Fibroblast of the aortic adventitia (primary cell): ENCODE data around the gene TSC2. TPM values are rescaled to one million over a fixed set of nuclear protein-coding genes. Genes with fewer than 3 reads are reported as not detected.

Source experiments
- DNase-seq: peaks from one replicate; pipeline ENCODE4 v3.0.0-alpha.2; 2010; ENCODE audit warnings: low read depth
- H3K4me3 ChIP-seq: 2 replicates; pipeline ENCODE4 v1.5.1; 2011; ENCODE audit warnings: low read depth, mild to moderate bottlenecking, control low read depth, low read length, moderate library complexity
- total RNA-seq: library from RNA; depleted of rRNA; stranded (reverse); fragments of >200 nt; gene quantifications from 2 replicates; pipeline ENCODE4 v1.2.3, GENCODE V29; 2012; ENCODE audit warnings: low replicate concordance
- TF ChIP-seq, protein P1 (sequence below): IDR thresholded peaks from 2 replicates; pipeline ENCODE4 v1.5.1; 2011; ENCODE audit warnings: mild to moderate bottlenecking, low read length, control low read depth, inconsistent platforms; ENCODE audit not compliant: insufficient read depth

Gene TSC2
- total RNA-seq, 1 donor: 58.7 TPM

DNA sequence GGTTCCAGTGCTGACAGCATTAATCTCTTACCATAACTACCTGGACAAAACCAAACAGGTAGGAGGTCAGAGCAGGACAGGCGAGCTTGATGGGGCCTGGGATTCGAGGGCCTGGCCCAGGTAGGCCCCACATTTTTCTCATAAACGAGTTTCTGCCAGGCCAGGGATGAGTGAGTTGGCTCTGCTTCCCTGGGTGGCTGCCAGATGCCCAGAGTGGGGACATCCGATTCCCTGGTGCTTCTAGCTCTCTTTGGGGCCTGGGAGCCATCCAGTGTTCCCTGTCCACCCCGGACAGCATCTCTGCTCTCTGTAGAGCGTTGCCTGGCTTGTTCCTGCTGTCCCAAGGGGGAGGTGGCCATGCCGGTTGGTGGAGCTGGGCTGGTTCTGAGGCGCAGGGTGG is 25.1 kb downstream of the TSC2 start:
- DNase-seq: no peak
- TF ChIP-seq, protein P1, sequence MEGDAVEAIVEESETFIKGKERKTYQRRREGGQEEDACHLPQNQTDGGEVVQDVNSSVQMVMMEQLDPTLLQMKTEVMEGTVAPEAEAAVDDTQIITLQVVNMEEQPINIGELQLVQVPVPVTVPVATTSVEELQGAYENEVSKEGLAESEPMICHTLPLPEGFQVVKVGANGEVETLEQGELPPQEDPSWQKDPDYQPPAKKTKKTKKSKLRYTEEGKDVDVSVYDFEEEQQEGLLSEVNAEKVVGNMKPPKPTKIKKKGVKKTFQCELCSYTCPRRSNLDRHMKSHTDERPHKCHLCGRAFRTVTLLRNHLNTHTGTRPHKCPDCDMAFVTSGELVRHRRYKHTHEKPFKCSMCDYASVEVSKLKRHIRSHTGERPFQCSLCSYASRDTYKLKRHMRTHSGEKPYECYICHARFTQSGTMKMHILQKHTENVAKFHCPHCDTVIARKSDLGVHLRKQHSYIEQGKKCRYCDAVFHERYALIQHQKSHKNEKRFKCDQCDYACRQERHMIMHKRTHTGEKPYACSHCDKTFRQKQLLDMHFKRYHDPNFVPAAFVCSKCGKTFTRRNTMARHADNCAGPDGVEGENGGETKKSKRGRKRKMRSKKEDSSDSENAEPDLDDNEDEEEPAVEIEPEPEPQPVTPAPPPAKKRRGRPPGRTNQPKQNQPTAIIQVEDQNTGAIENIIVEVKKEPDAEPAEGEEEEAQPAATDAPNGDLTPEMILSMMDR: no peak
- no peak overlapping the region for H3K4me3 ChIP-seq

DNA sequence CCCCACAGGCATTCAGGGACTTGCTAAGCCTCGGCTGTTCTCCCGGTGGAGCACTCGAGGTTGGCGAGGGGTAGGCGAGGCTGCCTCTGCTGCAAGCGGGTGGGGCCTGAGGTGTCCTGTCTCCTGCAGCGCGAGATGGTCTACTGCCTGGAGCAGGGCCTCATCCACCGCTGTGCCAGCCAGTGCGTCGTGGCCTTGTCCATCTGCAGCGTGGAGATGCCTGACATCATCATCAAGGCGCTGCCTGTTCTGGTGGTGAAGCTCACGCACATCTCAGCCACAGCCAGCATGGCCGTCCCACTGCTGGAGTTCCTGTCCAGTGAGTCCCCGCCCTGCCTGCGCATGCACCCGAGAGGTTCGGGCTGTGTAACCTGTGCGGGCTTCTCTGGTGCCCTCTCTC is 26.3 kb downstream of the TSC2 start:
- H3K4me3 ChIP-seq: no peak overlapping the region

DNA sequence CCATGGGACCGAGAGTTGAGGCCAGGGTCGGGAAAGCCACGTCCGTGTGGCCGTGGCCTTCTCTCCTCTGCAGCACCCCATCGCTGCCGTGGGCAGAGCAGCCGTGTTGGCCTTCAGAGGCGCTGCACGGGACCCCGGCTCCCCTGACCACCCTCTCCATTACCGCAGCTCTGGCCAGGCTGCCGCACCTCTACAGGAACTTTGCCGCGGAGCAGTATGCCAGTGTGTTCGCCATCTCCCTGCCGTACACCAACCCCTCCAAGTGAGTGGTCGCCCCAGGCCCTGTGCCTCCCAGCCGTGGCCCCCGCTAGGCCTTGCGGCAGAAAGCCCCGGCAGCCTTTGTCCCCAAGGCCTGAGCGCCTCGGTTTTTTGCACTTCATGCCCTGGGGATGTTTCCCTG is 27.8 kb downstream of the TSC2 start:
- TF ChIP-seq, protein P1: no peak
- no peak for DNase-seq

More for the DNA sequence above, 26.3 kb downstream of the TSC2 start:
- DNase-seq: no peak
- TF ChIP-seq, protein P1: no peak

DNA sequence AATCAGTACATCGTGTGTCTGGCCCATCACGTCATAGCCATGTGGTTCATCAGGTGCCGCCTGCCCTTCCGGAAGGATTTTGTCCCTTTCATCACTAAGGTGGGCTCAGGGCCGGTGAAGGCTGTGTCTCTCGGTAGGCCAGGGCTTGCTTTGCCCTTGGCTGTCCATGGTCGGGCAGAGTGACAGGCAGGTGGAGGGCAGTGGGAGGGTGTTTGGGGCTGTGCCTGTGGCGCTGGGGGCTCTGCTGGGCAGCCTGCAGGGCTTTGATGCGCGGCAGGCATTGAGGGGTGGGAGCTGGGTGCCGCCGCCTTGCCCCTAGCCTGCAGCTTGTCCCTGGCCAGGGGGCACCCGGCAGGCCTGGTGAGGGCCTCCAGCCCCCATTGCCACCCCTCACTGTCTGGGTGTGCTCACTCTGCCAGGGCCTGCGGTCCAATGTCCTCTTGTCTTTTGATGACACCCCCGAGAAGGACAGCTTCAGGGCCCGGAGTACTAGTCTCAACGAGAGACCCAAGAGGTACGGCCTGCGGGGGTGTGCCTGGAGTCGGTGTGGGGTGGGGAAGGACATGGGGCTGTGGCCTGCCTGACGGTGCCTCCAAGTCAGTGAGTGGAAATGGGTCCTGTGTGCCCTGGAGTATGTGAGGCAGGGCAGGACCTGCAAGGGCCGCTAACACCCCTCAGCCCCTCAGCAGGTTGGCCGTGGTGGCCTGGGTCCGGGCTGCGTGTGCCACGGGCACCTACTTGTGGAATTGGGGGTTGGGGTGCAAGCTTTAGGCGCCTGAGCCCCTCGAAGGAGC is 28.5 kb downstream of the TSC2 start:
- TF ChIP-seq, protein P1: no peak
- no peak for DNase-seq
- H3K4me3 ChIP-seq: no peak overlapping the region

More for the DNA sequence above, 27.8 kb downstream of the TSC2 start:
- no peak overlapping the region for H3K4me3 ChIP-seq

DNA sequence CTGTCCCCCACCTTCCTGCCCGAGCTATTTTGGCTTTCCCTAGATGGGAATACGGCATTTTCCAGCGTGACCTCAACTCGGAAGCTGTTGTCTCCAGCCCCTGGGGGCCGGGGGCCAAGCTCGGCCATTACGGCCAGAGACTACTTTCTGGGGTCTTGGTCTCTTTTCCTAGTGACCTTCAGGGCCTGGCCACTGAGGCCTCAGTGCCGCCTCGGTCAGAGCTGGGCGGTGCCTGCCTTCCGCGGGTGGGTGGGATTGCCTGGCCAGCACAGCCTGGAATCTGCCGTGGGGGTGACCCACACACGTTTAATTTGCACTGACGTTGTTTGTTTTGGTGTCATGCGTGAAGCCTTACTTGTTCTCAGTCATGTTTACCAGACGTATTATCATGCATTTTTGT is 29.2 kb downstream of the TSC2 start:
- DNase-seq: no peak
- H3K4me3 ChIP-seq: no peak overlapping the region
- TF ChIP-seq, protein P1: no peak

DNA sequence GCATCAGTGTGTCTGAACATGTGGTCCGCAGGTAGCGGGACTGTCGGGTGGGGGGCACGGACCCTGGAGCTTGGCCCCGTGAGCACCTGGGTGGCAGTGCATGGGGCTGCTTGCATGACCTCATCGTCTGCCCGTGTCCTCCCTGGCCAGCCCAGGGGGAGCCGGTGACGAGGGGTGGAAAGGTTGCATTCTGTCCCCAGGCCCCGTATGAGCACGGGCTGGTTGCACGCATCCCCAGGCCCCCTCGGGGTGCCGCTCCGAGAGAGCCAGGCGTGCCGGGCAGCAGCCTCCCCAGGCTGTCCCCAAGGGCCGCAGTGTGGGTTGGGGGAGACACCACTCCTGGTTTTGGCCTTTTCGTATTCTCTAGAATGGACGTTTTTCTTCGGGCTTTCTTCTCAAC is 29.9 kb downstream of the TSC2 start:
- DNase-seq: no peak
- H3K4me3 ChIP-seq: no peak overlapping the region
- TF ChIP-seq, protein P1: no peak
